Measurements from ENCODE around the gene CBX7. TPM values are rescaled to one million over a fixed set of nuclear protein-coding genes. Genes with fewer than 3 reads are reported as not detected.

Gene CBX7
- total and polyA plus RNA-seq, 2 of the 4 experiments (the other 2 are of a cell fraction): 0.90 to 3.6 TPM

DNA sequence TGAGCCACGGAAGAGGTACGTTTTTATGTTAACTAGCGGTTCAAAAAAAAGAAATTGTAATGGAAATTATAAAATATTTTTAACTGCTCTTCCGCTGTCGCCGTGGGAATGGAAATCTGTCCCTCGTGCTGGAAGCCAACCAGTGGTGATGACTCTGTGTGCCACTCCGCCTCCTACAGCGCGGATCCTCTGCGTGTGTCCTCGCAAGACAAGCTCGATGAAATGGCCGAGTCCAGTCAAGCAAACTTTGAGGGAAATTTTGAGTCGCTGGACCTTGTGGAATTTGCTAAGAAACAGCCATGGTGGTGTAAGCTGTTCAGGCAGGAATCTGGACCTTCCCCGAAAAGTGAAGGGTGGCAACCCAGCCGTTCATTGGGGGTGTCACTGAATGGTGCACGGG lies 2.9 kb upstream of the CBX7 start:
- H3K4me1 ChIP-seq (ENCODE audit: control insufficient read depth, insufficient read depth, low read length): 0 out of 2 replicates have a peak, but pooled peaks cover 2% of the 10 kb centered on the region
- no peak overlapping the region for H4K5ac ChIP-seq (ENCODE audit: low read depth, low read length)
- H3K79me1 ChIP-seq (ENCODE audit: low read depth in 1 of 2, low read length in 2 of 2): peaks cover 2 to 3% of the 10 kb centered on the region in 2 experiments; a peak in 2 of 4 replicates
- no peak overlapping the region for H2AK5ac ChIP-seq (ENCODE audit: low read depth, low read length)
- H3K4me3 ChIP-seq (ENCODE audit: insufficient read depth, low read depth, low read length): no peak overlapping the region
- H2AK9ac ChIP-seq (replicated peaks; ENCODE audit: low read depth, low read length, poor library complexity): no peak overlapping the region
- H3K9ac ChIP-seq (ENCODE audit: low read depth, low read length): no peak overlapping the region
- H4K91ac ChIP-seq (ENCODE audit: insufficient read depth, low read depth, low read length): no peak overlapping the region
- H4K20me1 ChIP-seq (ENCODE audit: insufficient read depth, low read length): no peaks in the 10 kb centered on the region
- in situ Hi-C loops (cut with MboI; ENCODE audit: low sequenced_read_pairs): loop anchor here (25.0 kb wide), 1 partner anchor 882 kb away; no protein-coding TSS in a partner anchor
- no peak overlapping the region for H2BK15ac ChIP-seq (ENCODE audit: low read depth, low read length)
- H3K4ac ChIP-seq (ENCODE audit: low read depth, low read length): no peak overlapping the region
- TF ChIP-seq MAFK (IDR thresholded peaks at IDR 0.05; ENCODE audit: low read depth, low read length) (no peak), NFE2L2 (IDR thresholded peaks at IDR 0.05; ENCODE audit: low read depth, low read length) (no peak)
- BruUV-seq (replicated peaks): no TSS peak
- ChIA-PET CTCF (no interaction called here), POLR2A (ENCODE audit: unreplicated experiment) (no interaction called here)
- H3K27me3 ChIP-seq (ENCODE audit: control insufficient read depth, insufficient read depth, low read length): peaks cover 40% of the 10 kb centered on the region
- H2BK120ac ChIP-seq (ENCODE audit: low read depth, low read length): no peak overlapping the region
- H4K8ac ChIP-seq (ENCODE audit: low read depth in 2 of 2, low read length in 2 of 2): no peak overlapping the region
- no peak overlapping the region for H3K18ac ChIP-seq (ENCODE audit: low read depth, low read length)
- no peaks in the 10 kb centered on the region for H3K9me1 ChIP-seq (ENCODE audit: insufficient read depth, low read length)
- no peak overlapping the region for H3K23ac ChIP-seq (ENCODE audit: low read depth, low read length)
- H3K56ac ChIP-seq (ENCODE audit: extremely low read depth, insufficient read depth, low read length): no peak overlapping the region
- no peak overlapping the region for H2AFZ ChIP-seq (replicated peaks; ENCODE audit: low read length, poor library complexity)
- no peak overlapping the region for H2BK20ac ChIP-seq (ENCODE audit: low read depth, low read length)
- no peak overlapping the region for H3K27ac ChIP-seq (ENCODE audit: insufficient read depth, low read length)
- intact Hi-C loops (cut with micrococcal nuclease): no loop called here
- H3K14ac ChIP-seq (replicated peaks; ENCODE audit: low read depth, low read length): no peak overlapping the region
- H3K4me2 ChIP-seq (ENCODE audit: low read depth, low read length): no peak overlapping the region
- no peaks in the 10 kb centered on the region for H3K36me3 ChIP-seq (ENCODE audit: control insufficient read depth, insufficient read depth, low read length)
- dilution Hi-C loops (cut with HindIII; ENCODE audit: low sequenced_read_pairs, unreplicated experiment): no loop called here
- H2BK5ac ChIP-seq (ENCODE audit: low read depth, low read length, poor library complexity, severe bottlenecking): no peak overlapping the region
- H3K9me3 ChIP-seq (ENCODE audit: control insufficient read depth, insufficient read depth, low read length): peaks cover 3% of the 10 kb centered on the region
- WGBS, 2 experiments (ENCODE audit: extremely low coverage in 2 of 2, insufficient read length in 1 of 2): 79% methylated on average over 10 of the region's 18 CpGs; no CpG with 5 or more reads in 1 of the 2 experiments
- DNase-seq: no peak
- ATAC-seq (ENCODE audit: low read depth): no peak

All from IMR-90 (cell line).